ENCODE measurements around the gene MPRIP. TPM values are rescaled to one million over a fixed set of nuclear protein-coding genes. Genes with fewer than 3 reads are reported as not detected.

Gene MPRIP
- total RNA-seq, 1 experiment from 2014 or later: 1,274 TPM

DNA sequence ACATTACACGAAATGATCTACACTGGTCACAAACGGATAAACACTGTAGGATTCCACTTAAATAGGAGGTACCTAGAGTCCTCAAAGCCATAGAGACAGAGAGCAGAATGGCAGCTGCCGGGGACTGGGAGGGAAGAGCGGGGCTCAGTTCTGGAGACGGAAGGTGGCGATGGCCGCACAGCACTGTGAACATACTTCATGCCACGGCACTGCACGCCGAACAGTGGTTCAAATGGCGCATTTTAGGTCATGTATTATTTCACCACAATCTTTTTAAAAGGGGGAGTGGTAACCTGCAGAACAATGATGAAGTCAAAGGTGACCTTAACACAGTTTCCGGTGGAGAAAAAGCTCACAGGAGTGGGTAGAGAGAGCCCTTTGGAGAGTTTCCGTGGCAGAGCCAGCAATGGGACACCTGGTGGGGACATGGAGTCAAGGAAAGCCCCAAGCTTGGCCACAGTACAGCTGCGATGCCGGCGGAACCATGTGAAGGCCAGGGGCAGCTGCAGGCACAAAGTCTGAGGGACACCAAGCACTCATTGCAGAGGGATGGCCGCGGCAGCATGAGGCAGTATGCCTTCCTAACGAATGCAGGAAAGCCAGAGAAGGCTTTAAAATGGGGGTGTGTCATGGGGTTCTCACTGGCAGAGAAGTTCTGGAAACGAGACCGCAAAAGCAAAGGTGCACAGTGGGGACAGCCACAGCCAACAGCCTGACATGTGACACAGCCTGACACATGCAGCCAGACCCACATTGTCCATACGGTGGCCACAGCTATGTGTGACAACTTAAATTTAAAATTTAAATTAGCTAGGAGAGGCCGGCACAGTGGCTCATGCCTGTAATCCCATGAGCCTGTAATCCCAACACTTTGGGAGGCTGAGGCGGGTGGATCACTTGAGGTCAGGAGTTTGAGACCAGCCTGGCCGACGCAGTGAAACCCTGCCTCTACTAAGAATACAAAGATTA is 187.4 kb downstream of the MPRIP start:
- no peak overlapping the region for H3K27ac ChIP-seq (ENCODE audit: low read length)
- H3K79me2 ChIP-seq (ENCODE audit: low read length): peaks cover 24% of the 10 kb centered on the region
- no peaks in the 10 kb centered on the region for H3K4me1 ChIP-seq (ENCODE audit: insufficient read depth, low read length)
- TF ChIP-seq CTCF (conservative IDR thresholded peaks at IDR 0.05; ENCODE audit: low read depth, low read length) (no peak), EZH2 (IDR thresholded peaks at IDR 0.05; ENCODE audit: low read length, unreplicated experiment) (no peak)
- no peak overlapping the region for H3K4me3 ChIP-seq (ENCODE audit: low read length)
- ATAC-seq (no peak), DNase-seq (no peak)
- ChIA-PET CTCF (no interaction called here), POLR2A (ENCODE audit: unreplicated experiment) (no interaction called here)
- intact Hi-C loops (cut with micrococcal nuclease): no loop called here
- no peaks in the 10 kb centered on the region for H3F3A ChIP-seq (ENCODE audit: low read length, unreplicated experiment)
- H2AFZ ChIP-seq (ENCODE audit: low read length): no peak overlapping the region
- no peaks in the 10 kb centered on the region for H3K27me3 ChIP-seq (ENCODE audit: low read length)
- no peaks in the 10 kb centered on the region for H3K9me2 ChIP-seq (replicated peaks; ENCODE audit: low read length)
- no peaks in the 10 kb centered on the region for H4K20me1 ChIP-seq (ENCODE audit: low read length)
- H3K36me3 ChIP-seq (ENCODE audit: low read depth, low read length): peaks cover 46% of the 10 kb centered on the region
- H3K9me3 ChIP-seq (ENCODE audit: low read length): no peaks in the 10 kb centered on the region
- no peak overlapping the region for H3K9ac ChIP-seq (ENCODE audit: low read length)
- no TSS peak for BruUV-seq (replicated peaks)
- no peak overlapping the region for H3K4me2 ChIP-seq (ENCODE audit: low read length)

DNA sequence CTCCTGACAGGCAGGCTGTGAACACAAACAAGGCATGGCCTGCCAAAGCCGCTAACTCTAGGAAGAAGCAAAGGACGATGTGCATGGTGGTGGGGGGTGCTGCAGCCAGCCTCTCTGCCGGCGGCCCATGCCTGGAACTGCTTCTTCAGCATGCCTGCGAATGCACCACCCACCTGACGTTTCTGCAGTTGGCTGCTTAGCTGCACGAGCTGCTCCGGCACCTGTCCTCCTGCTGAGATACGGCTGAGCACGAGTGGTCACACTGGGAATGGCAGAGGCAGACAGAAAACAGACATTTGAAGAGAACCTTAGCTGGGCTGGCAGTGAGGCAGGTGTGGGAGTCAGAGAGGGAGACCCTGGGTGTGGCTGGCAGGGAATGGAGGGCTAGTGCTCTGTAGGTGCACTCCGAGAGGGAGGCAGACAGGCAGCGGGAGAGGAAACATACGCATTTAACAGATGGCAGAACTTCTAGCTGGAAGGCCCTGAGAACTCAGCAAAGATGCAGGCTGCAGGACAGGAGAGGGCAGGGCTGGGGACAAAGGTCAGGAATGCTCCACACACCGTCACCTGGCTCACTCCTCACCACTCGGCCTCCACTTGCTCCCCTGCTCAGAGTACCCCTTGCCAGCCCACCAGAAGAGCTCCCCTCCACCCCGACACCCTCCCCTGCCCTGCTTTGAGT is 189.5 kb downstream of the MPRIP start:
- BruUV-seq (replicated peaks): no TSS peak
- H3K27me3 ChIP-seq (ENCODE audit: low read length): no peaks in the 10 kb centered on the region
- DNase-seq (no peak), ATAC-seq (no peak)
- H4K20me1 ChIP-seq (ENCODE audit: low read length): peaks cover 8% of the 10 kb centered on the region; the same call in 1 of the 2 replicates
- no peak overlapping the region for H2AFZ ChIP-seq (ENCODE audit: low read length)
- H3K79me2 ChIP-seq (ENCODE audit: low read length): peaks cover 44% of the 10 kb centered on the region
- H3K9me3 ChIP-seq (ENCODE audit: low read length): no peaks in the 10 kb centered on the region
- no peaks in the 10 kb centered on the region for H3F3A ChIP-seq (ENCODE audit: low read length, unreplicated experiment)
- no peak overlapping the region for H3K27ac ChIP-seq (ENCODE audit: low read length)
- H3K4me1 ChIP-seq (ENCODE audit: insufficient read depth, low read length): peaks cover 11% of the 10 kb centered on the region
- no peak overlapping the region for H3K9ac ChIP-seq (ENCODE audit: low read length)
- no peaks in the 10 kb centered on the region for H3K9me2 ChIP-seq (replicated peaks; ENCODE audit: low read length)
- no peak overlapping the region for H3K4me2 ChIP-seq (ENCODE audit: low read length)
- ChIA-PET CTCF (no interaction called here), POLR2A (ENCODE audit: unreplicated experiment) (no interaction called here)
- TF ChIP-seq EZH2phosphoT487 (IDR thresholded peaks at IDR 0.05; ENCODE audit: borderline replicate concordance, low read length) (no peak), CTCF (conservative IDR thresholded peaks at IDR 0.05; ENCODE audit: low read depth, low read length) (no peak), EZH2 (IDR thresholded peaks at IDR 0.05; ENCODE audit: low read length, unreplicated experiment) (no peak)
- peaks cover 26% of the 10 kb centered on the region for H3K36me3 ChIP-seq (ENCODE audit: low read depth, low read length)
- no peak overlapping the region for H3K4me3 ChIP-seq (ENCODE audit: low read length)
- intact Hi-C loops (cut with micrococcal nuclease): no loop called here

DNA sequence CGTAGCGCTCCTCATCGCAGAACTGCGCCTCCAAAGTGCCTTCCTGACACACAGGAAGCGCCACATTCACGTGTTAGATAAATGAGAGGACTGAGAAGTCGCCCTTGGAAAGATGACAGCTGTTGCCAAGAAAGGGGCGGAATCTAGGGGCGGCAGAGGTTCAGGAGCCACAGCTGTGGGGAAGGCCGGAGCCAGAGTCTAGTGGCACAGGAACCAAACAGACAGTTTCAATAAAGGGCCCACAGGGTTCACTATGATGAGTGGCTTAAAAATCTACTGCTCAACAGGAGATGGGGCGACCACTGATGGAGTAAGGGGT is 190.0 kb downstream of the MPRIP start:
- POLR2A ChIA-PET (ENCODE audit: unreplicated experiment): no interaction called here

More for the DNA sequence above, 190.0 kb downstream of the MPRIP start:
- Histone ChIP-seq H3K9me3 (ENCODE audit: low read length) (no peaks in the 10 kb centered on the region), H4K20me1 (ENCODE audit: low read length) (peaks cover 8% of the 10 kb centered on the region; the same call in 1 of the 2 replicates), H3K4me3 (ENCODE audit: low read length) (no peak overlapping the region), H3K36me3 (ENCODE audit: low read depth, low read length) (peaks cover 21% of the 10 kb centered on the region; the same call in 1 of the 2 replicates), H3F3A (ENCODE audit: low read length, unreplicated experiment) (no peaks in the 10 kb centered on the region), H3K9me2 (replicated peaks; ENCODE audit: low read length) (no peaks in the 10 kb centered on the region), H3K27me3 (ENCODE audit: low read length) (no peaks in the 10 kb centered on the region), H2AFZ (ENCODE audit: low read length) (no peak overlapping the region), H3K4me2 (ENCODE audit: low read length) (no peak overlapping the region), H3K27ac (ENCODE audit: low read length) (no peak overlapping the region), H3K9ac (ENCODE audit: low read length) (no peak overlapping the region), H3K4me1 (ENCODE audit: insufficient read depth, low read length) (peaks cover 11% of the 10 kb centered on the region), H3K79me2 (ENCODE audit: low read length) (peaks cover 48% of the 10 kb centered on the region)
- BruUV-seq (replicated peaks): no TSS peak
- no peak for TF ChIP-seq EZH2phosphoT487 (IDR thresholded peaks at IDR 0.05; ENCODE audit: borderline replicate concordance, low read length)
- TF ChIP-seq EZH2 (IDR thresholded peaks at IDR 0.05; ENCODE audit: low read length, unreplicated experiment): no peak
- TF ChIP-seq CTCF (conservative IDR thresholded peaks at IDR 0.05; ENCODE audit: low read depth, low read length): no peak
- ATAC-seq (no peak), DNase-seq (no peak)
- CTCF ChIA-PET: no interaction called here
- intact Hi-C loops (cut with micrococcal nuclease): no loop called here
